H9 (cell line): ENCODE measurements around the gene MYBPC3. TPM values are rescaled to one million over a fixed set of nuclear protein-coding genes. Genes with fewer than 3 reads are reported as not detected.
A peak's percentile ranks its signal among the peaks of the same experiment; 100 is the strongest.

Experiments
- DNase-seq: peaks from one replicate; pipeline ENCODE4 v3.0.0-alpha.2; 2017
- H2AFZ ChIP-seq: one replicate; pipeline ENCODE4 v1.6.1; 2013; ENCODE audit warnings: mild to moderate bottlenecking, low read length, control low read depth, moderate library complexity
- H2AK5ac ChIP-seq: 2 replicates; pipeline ENCODE4 v1.6.1; 2013; ENCODE audit warnings: low read length, control low read depth, mixed read lengths; ENCODE audit not compliant: insufficient read length
- H2BK120ac ChIP-seq: one replicate; pipeline ENCODE4 v1.6.1; 2013; ENCODE audit warnings: low read depth, mild to moderate bottlenecking, low read length, control low read depth, inconsistent platforms; ENCODE audit not compliant: poor library complexity, severe bottlenecking
- H2BK12ac ChIP-seq: 2 replicates; pipeline ENCODE4 v1.6.1; 2013; ENCODE audit warnings: low read length, control low read depth, mixed read lengths, low read depth; ENCODE audit not compliant: insufficient read length
- H2BK15ac ChIP-seq: 2 replicates; pipeline ENCODE4 v1.6.1; 2013; ENCODE audit warnings: low read depth, low read length, control low read depth
- H2BK20ac ChIP-seq: one replicate; pipeline ENCODE4 v1.6.1; 2013; ENCODE audit warnings: low read depth, mild to moderate bottlenecking, low read length, control low read depth, inconsistent platforms; ENCODE audit not compliant: poor library complexity, severe bottlenecking
- H2BK5ac ChIP-seq: 2 replicates; pipeline ENCODE4 v1.6.1; 2013; ENCODE audit warnings: low read length, control low read depth, mixed read lengths; ENCODE audit not compliant: insufficient read length
- H3K14ac ChIP-seq: 2 replicates; pipeline ENCODE4 v1.6.1; 2013; ENCODE audit warnings: low read length, control low read depth; ENCODE audit not compliant: insufficient read depth
- H3K18ac ChIP-seq: 2 replicates; pipeline ENCODE4 v1.6.1; 2013; ENCODE audit warnings: low read depth, mild to moderate bottlenecking, mixed read lengths, low read length, control low read depth; ENCODE audit not compliant: insufficient read length
- H3K23ac ChIP-seq: 2 replicates; pipeline ENCODE4 v1.6.1; 2013; ENCODE audit warnings: low read length, control low read depth, mixed read lengths, low read depth; ENCODE audit not compliant: insufficient read length
- H3K23me2 ChIP-seq: 2 replicates; pipeline ENCODE4 v1.6.1; 2013; ENCODE audit warnings: low read depth, mild to moderate bottlenecking, mixed read lengths, low read length, control low read depth; ENCODE audit not compliant: insufficient read length, poor library complexity, severe bottlenecking
- H3K27ac ChIP-seq: 2 replicates; pipeline ENCODE4 v1.5.1; 2013; ENCODE audit warnings: low read length, control low read depth, mixed read lengths, low read depth; ENCODE audit not compliant: insufficient read length
- H3K27me3 ChIP-seq: 2 replicates; pipeline ENCODE4 v1.6.1; 2013; ENCODE audit warnings: low read length, control low read depth, inconsistent platforms; ENCODE audit not compliant: insufficient read depth
- H3K4ac ChIP-seq: 2 replicates; pipeline ENCODE4 v1.6.1; 2013; ENCODE audit warnings: low read depth, mild to moderate bottlenecking, control low read depth, inconsistent platforms, low read length, moderate library complexity
- H3K4me1 ChIP-seq: 2 replicates; pipeline ENCODE4 v1.6.1; 2013; ENCODE audit warnings: low read length, control low read depth, inconsistent platforms; ENCODE audit not compliant: insufficient read depth
- H3K4me2 ChIP-seq: 2 replicates; pipeline ENCODE4 v1.6.1; 2013; ENCODE audit warnings: low read length, control low read depth, mixed read lengths; ENCODE audit not compliant: insufficient read length, insufficient read depth
- H3K56ac ChIP-seq: 2 replicates; pipeline ENCODE4 v1.6.1; 2013; ENCODE audit warnings: low read depth, mild to moderate bottlenecking, mixed read lengths, low read length, control low read depth; ENCODE audit not compliant: insufficient read length
- H3K79me1 ChIP-seq: 2 replicates; pipeline ENCODE4 v1.6.1; 2013; ENCODE audit warnings: low read depth, mild to moderate bottlenecking, moderate library complexity, low read length, control low read depth, inconsistent platforms; ENCODE audit not compliant: insufficient read depth, poor library complexity, severe bottlenecking
- H3K79me2 ChIP-seq: 2 replicates; pipeline ENCODE4 v1.6.1; 2013; ENCODE audit warnings: low read length, control low read depth, inconsistent platforms; ENCODE audit not compliant: insufficient read depth
- H3K9ac ChIP-seq: 2 replicates; pipeline ENCODE4 v1.6.1; 2013; ENCODE audit warnings: low read length, control low read depth, mixed read lengths; ENCODE audit not compliant: insufficient read length; ENCODE audit errors: extremely low read depth
- H3K9me3 ChIP-seq: one replicate; pipeline ENCODE4 v1.6.1; 2013; ENCODE audit warnings: low read depth, low read length, inconsistent platforms; ENCODE audit not compliant: control insufficient read depth
- H3T11ph ChIP-seq: one replicate; pipeline ENCODE4 v1.6.1; 2013; ENCODE audit warnings: mild to moderate bottlenecking, low read length, control low read depth, inconsistent platforms
- H4K20me1 ChIP-seq: one replicate; pipeline ENCODE4 v1.6.1; 2013; ENCODE audit not compliant: control insufficient read depth, insufficient read length, insufficient read depth
- H4K5ac ChIP-seq: 2 replicates; pipeline ENCODE4 v1.6.1; 2013; ENCODE audit warnings: low read depth, mild to moderate bottlenecking, mixed read lengths, low read length, control low read depth; ENCODE audit not compliant: insufficient read length
- H4K8ac ChIP-seq: replicated peaks from 2 replicates; pipeline ENCODE4 v1.6.1; 2013; ENCODE audit warnings: low read length, control low read depth, mixed read lengths, low read depth; ENCODE audit not compliant: insufficient read length
- H4K91ac ChIP-seq: 2 replicates; pipeline ENCODE4 v1.6.1; 2013; ENCODE audit warnings: low read depth, mild to moderate bottlenecking, moderate library complexity, mixed read lengths, low read length, control low read depth; ENCODE audit not compliant: insufficient read length
- H3K27ac Mint-ChIP-seq, 3 experiments: 2 replicates in 2 of 3; 3 replicates in 1 of 3; pipeline ENCODE4 v1.8.0; 2020 to 2021; ENCODE audit warnings: mixed read lengths in 3 of 3, mild to moderate bottlenecking in 1 of 3, moderate library complexity in 1 of 3
- H3K27me3 Mint-ChIP-seq: 2 replicates; pipeline ENCODE4 v1.8.0; 2021; ENCODE audit warnings: low read depth, mild to moderate bottlenecking, moderate library complexity, mixed read lengths
- H3K36me3 Mint-ChIP-seq, 3 experiments: 2 replicates in 2 of 3; 3 replicates in 1 of 3; pipeline ENCODE4 v1.8.0; 2020 to 2021; ENCODE audit warnings: low read depth in 3 of 3, mixed read lengths in 3 of 3; ENCODE audit not compliant: insufficient read depth in 1 of 3
- H3K4me1 Mint-ChIP-seq, 2 experiments: 2 replicates each; pipeline ENCODE4 v1.8.0; 2020; ENCODE audit warnings: mixed read lengths in 2 of 2
- H3K4me3 Mint-ChIP-seq, 2 experiments: 2 replicates in 1 of 2; 3 replicates in 1 of 2; pipeline ENCODE4 v1.8.0; 2020 to 2021; ENCODE audit warnings: mild to moderate bottlenecking in 2 of 2, mixed read lengths in 2 of 2, moderate library complexity in 1 of 2
- H3K9me3 Mint-ChIP-seq, 2 experiments: 2 replicates in 1 of 2; 3 replicates in 1 of 2; pipeline ENCODE4 v1.8.0; 2020; ENCODE audit warnings: mild to moderate bottlenecking in 2 of 2, mixed read lengths in 2 of 2, moderate library complexity in 1 of 2
- CTCF ChIP-seq: fragments of 200-600 bp; sonication (generic); conservative IDR thresholded peaks from 3 replicates; pipeline ENCODE4 v1.8.0; 2021; ENCODE audit warnings: antibody characterized with exemption, mild to moderate bottlenecking
- whole genome bisulfite sequencing: extraction: QIAGEN DNeasy Blood & Tissue Kit; methylation state at CpG from one replicate; pipeline ENCODE4 v1.1.7; 2013; ENCODE audit warnings: missing lambda C conversion rate, low lambda C conversion rate, mixed read lengths; ENCODE audit not compliant: insufficient read length; ENCODE audit errors: extremely low coverage; 5-methylcytosine and 5-hydroxymethylcytosine counted together
- total RNA-seq: library from RNA; stranded (reverse); gene quantifications from 2 replicates; pipeline ENCODE4 v1.2.1, GENCODE V29; 2021

Gene MYBPC3
- total RNA-seq, 1 experiment from 2014 or later = not detected

GRCh38 chr11:47340010-47340409 is 12.5 kb downstream of the MYBPC3 start:
- Mint-ChIP-seq H3K4me1 (peaks cover 0 to 1% of the 10 kb centered on the region in 2 experiments; a peak in 2 of 4 replicates), H3K36me3 (no peaks in the 10 kb centered on the region; a peak in 1 of 7 replicates), H3K27ac (peak overlapping the region in 1 of 3 experiments; percentile 50; a peak in 2 of 7 replicates), H3K9me3 (no peaks in the 10 kb centered on the region; a peak in 1 of 5 replicates), H3K4me3 (peak overlapping the region in 1 of 2 experiments; percentile 46; a peak in 1 of 5 replicates), H3K27me3 (peaks cover 4% of the 10 kb centered on the region; the same call in 1 of the 2 replicates)
- TF ChIP-seq CTCF = no peak
- Histone ChIP-seq H2AK5ac (no peak overlapping the region), H3K18ac (no peak overlapping the region), H3K4me2 (no peak overlapping the region), H4K91ac (no peak overlapping the region), H2AFZ (no peak overlapping the region), H3K56ac (no peak overlapping the region), H4K5ac (no peak overlapping the region), H3T11ph (no peak overlapping the region), H4K20me1 (no peaks in the 10 kb centered on the region), H4K8ac (no peak overlapping the region), H2BK12ac (no peak overlapping the region), H3K23me2 (no peaks in the 10 kb centered on the region), H3K27me3 (no peaks in the 10 kb centered on the region), H3K4ac (no peak overlapping the region), H3K79me1 (no peaks in the 10 kb centered on the region), H2BK15ac (no peak overlapping the region), H3K4me1 (no peaks in the 10 kb centered on the region), H2BK120ac (no peak overlapping the region), H3K27ac (no peak overlapping the region), H2BK20ac (no peak overlapping the region), H3K9ac (no peak overlapping the region), H3K14ac (no peak overlapping the region), H3K79me2 (no peaks in the 10 kb centered on the region), H2BK5ac (no peak overlapping the region), H3K23ac (no peak overlapping the region), H3K9me3 (no peaks in the 10 kb centered on the region)
- no peak for DNase-seq
- no CpG with 5 or more reads among the region's 9 CpGs for WGBS
